ENCODE measurements around the gene NBPF3.

Gene NBPF3

DNA sequence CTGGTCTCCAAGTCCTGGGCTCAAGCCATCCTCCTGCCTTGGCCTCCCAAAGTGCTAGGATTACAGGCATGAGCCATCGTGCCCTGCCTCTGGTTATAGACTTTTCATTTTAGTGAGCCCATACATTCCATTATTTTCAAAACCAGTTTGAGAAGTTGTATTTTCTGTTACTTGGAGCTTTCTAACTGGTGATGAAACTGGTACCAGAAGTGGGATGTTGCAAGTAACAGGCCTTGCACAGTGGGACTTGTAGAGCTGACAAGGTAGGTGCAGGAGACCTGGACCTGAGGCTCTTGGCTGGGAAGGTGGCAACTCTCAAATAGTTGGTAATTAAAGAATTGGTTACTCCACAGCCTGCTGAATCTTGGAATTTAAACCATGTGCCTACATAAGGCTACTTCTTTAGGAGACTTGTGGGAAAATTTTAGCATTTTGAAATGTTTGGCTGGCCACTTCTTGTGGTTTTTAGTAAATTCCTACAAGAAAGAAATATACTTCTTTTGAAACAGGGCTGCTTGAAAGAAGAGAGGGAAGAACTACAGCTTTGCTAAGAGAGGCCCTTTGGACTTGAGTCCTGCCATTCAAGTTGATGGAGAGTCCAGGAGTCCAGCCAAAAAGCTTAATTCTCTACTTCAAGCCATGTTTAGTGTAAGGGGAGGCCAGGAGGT is 59.5 kb downstream of the NBPF3 start:
- no peaks in the 10 kb centered on the region for H3K36me3 ChIP-seq (ENCODE audit: insufficient read depth, low read length)
- no peaks in the 10 kb centered on the region for H4K20me1 ChIP-seq (ENCODE audit: insufficient read depth, low read length)
- no peak overlapping the region for H3K9ac ChIP-seq (ENCODE audit: low read depth, low read length)
- H3K4me2 ChIP-seq (ENCODE audit: insufficient read depth, low read length), result no peak overlapping the region
- ATAC-seq (ENCODE audit: insufficient read depth, low read depth) (no peak), DNase-seq (no peak)
- no peak overlapping the region for H3K27ac ChIP-seq (ENCODE audit: low read length)
- no peak overlapping the region for H2AFZ ChIP-seq (ENCODE audit: low read depth, low read length)
- H3K9me3 ChIP-seq (ENCODE audit: insufficient read depth, low read length, severe bottlenecking), result peaks cover 2% of the 10 kb centered on the region
- no peak overlapping the region for H3K4me3 ChIP-seq (ENCODE audit: low read depth in 1 of 2, low read length in 2 of 2)
- H3K27me3 ChIP-seq (ENCODE audit: insufficient read depth, low read length, poor library complexity), result peaks cover 3% of the 10 kb centered on the region
- H3K79me2 ChIP-seq (ENCODE audit: insufficient read depth, low read length), result no peaks in the 10 kb centered on the region
- no peak for TF ChIP-seq EZH2 (IDR thresholded peaks at IDR 0.05; ENCODE audit: borderline replicate concordance, low read depth, low read length, severe bottlenecking)
- TF ChIP-seq, protein P1, sequence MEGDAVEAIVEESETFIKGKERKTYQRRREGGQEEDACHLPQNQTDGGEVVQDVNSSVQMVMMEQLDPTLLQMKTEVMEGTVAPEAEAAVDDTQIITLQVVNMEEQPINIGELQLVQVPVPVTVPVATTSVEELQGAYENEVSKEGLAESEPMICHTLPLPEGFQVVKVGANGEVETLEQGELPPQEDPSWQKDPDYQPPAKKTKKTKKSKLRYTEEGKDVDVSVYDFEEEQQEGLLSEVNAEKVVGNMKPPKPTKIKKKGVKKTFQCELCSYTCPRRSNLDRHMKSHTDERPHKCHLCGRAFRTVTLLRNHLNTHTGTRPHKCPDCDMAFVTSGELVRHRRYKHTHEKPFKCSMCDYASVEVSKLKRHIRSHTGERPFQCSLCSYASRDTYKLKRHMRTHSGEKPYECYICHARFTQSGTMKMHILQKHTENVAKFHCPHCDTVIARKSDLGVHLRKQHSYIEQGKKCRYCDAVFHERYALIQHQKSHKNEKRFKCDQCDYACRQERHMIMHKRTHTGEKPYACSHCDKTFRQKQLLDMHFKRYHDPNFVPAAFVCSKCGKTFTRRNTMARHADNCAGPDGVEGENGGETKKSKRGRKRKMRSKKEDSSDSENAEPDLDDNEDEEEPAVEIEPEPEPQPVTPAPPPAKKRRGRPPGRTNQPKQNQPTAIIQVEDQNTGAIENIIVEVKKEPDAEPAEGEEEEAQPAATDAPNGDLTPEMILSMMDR (IDR thresholded peaks at IDR 0.05; ENCODE audit: borderline replicate concordance, extremely low read depth, low read length, poor library complexity, severe bottlenecking), result no peak
- no peaks in the 10 kb centered on the region for H3K4me1 ChIP-seq (ENCODE audit: insufficient read depth, low read length)

DNA sequence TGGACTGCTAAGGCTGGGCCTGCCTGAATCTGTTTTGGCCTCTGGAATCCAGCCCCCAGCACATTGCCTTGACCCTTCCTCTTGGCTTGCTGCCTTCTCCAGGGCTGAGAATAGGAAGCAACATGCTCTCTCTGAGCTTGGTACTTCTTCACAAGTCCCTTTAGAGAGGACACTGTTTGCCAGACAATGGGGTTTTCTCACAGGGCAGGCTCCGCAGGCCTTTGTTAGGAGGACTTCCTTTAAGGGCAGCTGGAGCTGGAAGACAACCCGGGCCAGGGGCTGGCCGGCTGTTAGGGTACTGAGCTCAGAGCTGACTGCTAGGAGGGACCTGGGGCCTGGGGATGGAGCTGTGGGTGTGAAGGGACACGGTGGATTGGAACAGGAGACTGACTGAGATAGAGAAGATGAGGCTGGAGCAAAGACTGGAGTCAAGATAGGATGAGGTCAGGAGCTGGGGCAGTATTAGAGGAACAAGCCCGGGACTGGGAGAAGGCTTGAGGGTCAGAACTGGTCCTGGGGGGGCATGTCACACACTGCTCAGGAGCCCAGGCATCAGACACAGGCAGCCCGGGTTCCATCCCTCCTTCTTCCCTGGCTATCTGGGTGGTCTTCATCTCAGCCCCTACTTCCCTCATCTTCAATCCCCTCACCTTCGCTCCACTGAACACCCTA is 63.9 kb downstream of the NBPF3 start:
- H3K27me3 ChIP-seq (ENCODE audit: insufficient read depth, low read length, poor library complexity), result no peaks in the 10 kb centered on the region
- no peaks in the 10 kb centered on the region for H3K36me3 ChIP-seq (ENCODE audit: insufficient read depth, low read length)
- no peak overlapping the region for H3K9ac ChIP-seq (ENCODE audit: low read depth, low read length)
- no peak overlapping the region for H3K27ac ChIP-seq (ENCODE audit: low read length)
- no peaks in the 10 kb centered on the region for H3K79me2 ChIP-seq (ENCODE audit: insufficient read depth, low read length)
- no peaks in the 10 kb centered on the region for H3K4me1 ChIP-seq (ENCODE audit: insufficient read depth, low read length)
- DNase-seq, result no peak
- peaks cover 3% of the 10 kb centered on the region; the same call in 1 of the 2 replicates for H4K20me1 ChIP-seq (ENCODE audit: insufficient read depth, low read length)
- peaks cover 2% of the 10 kb centered on the region for H3K9me3 ChIP-seq (ENCODE audit: insufficient read depth, low read length, severe bottlenecking)
- no peak overlapping the region for H2AFZ ChIP-seq (ENCODE audit: low read depth, low read length)
- H3K4me2 ChIP-seq (ENCODE audit: insufficient read depth, low read length), result no peak overlapping the region
- ATAC-seq (ENCODE audit: insufficient read depth, low read depth), result no peak
- TF ChIP-seq EZH2 (IDR thresholded peaks at IDR 0.05; ENCODE audit: borderline replicate concordance, low read depth, low read length, severe bottlenecking), result no peak
- TF ChIP-seq, protein P1 (IDR thresholded peaks at IDR 0.05; ENCODE audit: borderline replicate concordance, extremely low read depth, low read length, poor library complexity, severe bottlenecking), result no peak
- H3K4me3 ChIP-seq (ENCODE audit: low read depth in 1 of 2, low read length in 2 of 2), result no peak overlapping the region

DNA sequence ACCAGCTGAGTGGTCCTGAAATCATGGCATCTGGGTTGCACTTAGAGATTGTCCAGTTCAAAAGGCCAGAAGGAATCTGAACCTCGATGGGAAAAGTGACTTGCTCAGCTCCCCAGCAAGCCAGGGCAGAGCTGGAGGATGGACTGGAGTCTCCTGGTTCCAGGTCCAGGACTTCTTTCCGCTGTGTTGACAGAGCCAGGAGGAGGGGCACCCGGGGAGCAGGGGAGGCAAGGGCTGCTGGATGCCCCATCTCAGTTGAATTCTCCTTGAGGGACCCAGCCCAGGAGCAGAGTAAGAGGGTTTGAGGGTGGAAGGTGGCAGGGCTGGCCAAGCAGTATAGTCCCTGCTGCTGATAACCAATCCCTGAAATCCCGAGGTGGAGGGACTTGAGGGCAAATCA is 66.9 kb downstream of the NBPF3 start:
- Histone ChIP-seq H3K36me3 (ENCODE audit: insufficient read depth, low read length) (no peaks in the 10 kb centered on the region), H3K27me3 (ENCODE audit: insufficient read depth, low read length, poor library complexity) (no peaks in the 10 kb centered on the region), H4K20me1 (ENCODE audit: insufficient read depth, low read length) (peaks cover 3% of the 10 kb centered on the region; the same call in 1 of the 2 replicates), H3K9ac (ENCODE audit: low read depth, low read length) (no peak overlapping the region), H3K4me3 (ENCODE audit: low read depth in 1 of 2, low read length in 2 of 2) (no peak overlapping the region), H3K4me2 (ENCODE audit: insufficient read depth, low read length) (no peak overlapping the region), H3K9me3 (ENCODE audit: insufficient read depth, low read length, severe bottlenecking) (no peaks in the 10 kb centered on the region), H3K27ac (ENCODE audit: low read length) (no peak overlapping the region), H2AFZ (ENCODE audit: low read depth, low read length) (no peak overlapping the region), H3K4me1 (ENCODE audit: insufficient read depth, low read length) (no peaks in the 10 kb centered on the region), H3K79me2 (ENCODE audit: insufficient read depth, low read length) (no peaks in the 10 kb centered on the region)
- ATAC-seq (ENCODE audit: insufficient read depth, low read depth), result no peak
- no peak for TF ChIP-seq EZH2 (IDR thresholded peaks at IDR 0.05; ENCODE audit: borderline replicate concordance, low read depth, low read length, severe bottlenecking)
- TF ChIP-seq, protein P1 (IDR thresholded peaks at IDR 0.05; ENCODE audit: borderline replicate concordance, extremely low read depth, low read length, poor library complexity, severe bottlenecking), result no peak
- no peak for DNase-seq
